Activated CD8-positive, alpha-beta memory T cell treated with anti-CD3 and anti-CD28 coated beads, Interleukin-2, amount 50 U/mL, for 4 hours (primary cell): ENCODE data around the gene FIZ1.

ENCODE experiments used
- DNase-seq: peaks from one replicate; pipeline ENCODE4 v3.0.0-alpha.2; 2020

FIZ1 gene, protein sequence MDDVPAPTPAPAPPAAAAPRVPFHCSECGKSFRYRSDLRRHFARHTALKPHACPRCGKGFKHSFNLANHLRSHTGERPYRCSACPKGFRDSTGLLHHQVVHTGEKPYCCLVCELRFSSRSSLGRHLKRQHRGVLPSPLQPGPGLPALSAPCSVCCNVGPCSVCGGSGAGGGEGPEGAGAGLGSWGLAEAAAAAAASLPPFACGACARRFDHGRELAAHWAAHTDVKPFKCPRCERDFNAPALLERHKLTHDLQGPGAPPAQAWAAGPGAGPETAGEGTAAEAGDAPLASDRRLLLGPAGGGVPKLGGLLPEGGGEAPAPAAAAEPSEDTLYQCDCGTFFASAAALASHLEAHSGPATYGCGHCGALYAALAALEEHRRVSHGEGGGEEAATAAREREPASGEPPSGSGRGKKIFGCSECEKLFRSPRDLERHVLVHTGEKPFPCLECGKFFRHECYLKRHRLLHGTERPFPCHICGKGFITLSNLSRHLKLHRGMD

DNA sequence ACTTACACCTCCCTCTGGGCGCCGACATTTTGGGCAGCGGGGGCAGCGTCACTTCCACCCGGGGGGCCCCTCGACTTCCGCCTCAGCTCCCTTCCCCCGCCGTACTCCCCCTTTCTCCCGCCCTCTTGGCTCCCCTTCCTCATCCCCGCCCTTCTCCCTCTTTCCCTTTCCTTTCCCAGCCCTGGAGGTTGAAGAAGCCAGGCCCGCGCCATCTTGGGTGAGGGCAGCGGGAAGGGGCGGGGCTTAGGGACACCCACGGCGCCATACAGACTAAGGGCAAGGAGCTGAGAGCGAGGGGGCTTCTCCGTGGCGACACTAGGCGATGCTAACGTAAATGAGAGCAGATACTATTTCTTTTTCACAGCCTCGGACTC lies at the start of gene FIZ1:
TSS of gene FIZ1 (minus strand) at position 50 of the 374 bp plus-strand sequence. CDS start 1,652 bp downstream, outside the sequence.
- DNase-seq = peak; percentile 96

DNA sequence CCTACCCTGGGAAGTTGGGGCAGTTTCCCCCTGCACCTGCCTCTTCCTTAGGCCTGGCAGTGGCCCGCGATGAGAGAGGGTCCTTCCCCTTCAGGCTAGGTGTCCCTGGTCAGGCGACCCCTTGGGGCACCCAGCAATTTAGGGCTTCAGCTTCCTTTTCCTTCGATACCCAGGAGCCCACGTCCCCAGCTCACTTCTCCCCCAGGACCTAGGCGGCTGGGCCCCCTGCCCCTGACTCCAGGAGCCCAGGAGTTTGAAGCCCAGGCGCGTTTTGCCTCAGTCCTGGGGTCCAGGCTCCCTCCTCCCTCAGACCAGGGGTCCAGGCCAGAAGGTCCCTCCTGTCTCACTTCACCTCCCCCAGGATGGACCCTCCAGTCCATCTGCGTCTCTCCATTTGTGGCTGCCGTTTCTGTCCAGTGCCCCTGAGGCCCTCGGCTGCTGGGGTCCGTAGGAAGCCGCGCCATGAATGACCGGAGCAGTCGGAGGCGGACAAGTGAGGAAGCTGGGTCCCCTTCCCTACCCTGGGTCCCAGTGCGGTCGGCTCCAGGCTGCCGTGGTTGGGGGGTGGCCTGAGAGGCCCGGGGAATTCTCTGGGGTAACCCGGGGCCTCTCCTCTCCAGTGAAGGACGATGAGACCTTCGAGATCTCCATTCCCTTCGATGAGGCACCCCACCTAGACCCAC lies 49.4 kb upstream of the FIZ1 start:
- no peak for DNase-seq

DNA sequence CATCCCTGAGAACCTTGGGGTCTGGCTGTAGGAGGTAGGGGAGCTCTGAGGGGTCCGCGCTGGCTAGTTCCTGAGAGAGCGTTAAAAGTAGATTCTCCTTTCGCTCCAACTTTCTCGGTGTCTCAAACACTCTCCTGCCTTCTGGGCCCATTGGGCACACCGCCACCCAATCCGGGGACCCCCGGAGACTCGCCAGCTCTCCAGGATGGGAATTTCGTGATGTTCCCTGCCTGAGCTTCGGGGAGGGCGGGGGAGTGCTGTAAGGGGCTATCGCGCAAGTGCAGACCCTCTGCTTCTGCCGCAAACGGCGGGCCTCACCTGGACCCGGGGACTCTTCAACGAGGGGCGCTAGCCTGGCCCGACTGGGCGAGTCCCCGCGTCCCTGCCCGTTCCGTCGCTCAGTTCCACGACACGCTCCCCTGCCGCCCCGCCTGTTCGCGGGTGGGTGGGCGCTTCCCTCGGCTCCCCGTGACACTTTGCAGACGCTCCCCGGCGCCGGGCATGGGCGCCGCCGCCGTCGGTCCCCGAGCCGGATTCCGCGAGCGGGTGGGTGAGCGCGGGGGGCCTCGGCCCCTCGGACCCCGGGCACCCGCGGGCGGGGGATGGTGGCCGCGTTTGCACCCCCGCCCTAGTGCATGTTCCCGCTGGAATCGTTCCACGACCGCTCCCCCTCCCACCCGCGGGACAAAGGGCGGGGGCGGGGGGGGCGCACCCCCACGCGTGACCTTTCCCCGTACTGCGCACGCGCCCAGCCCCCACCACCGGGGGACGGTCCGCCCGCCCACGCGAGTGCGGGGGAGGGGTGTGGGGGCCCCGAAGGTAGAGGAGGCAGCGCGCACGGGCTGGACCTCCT lies 48.6 kb upstream of the FIZ1 start, which contains the start of gene CCDC106:
TSS of gene CCDC106 (plus strand) at position 481 of the 853 bp plus-strand sequence. CDS start 835 bp downstream, outside the sequence.
- DNase-seq = peak; percentile 73

DNA sequence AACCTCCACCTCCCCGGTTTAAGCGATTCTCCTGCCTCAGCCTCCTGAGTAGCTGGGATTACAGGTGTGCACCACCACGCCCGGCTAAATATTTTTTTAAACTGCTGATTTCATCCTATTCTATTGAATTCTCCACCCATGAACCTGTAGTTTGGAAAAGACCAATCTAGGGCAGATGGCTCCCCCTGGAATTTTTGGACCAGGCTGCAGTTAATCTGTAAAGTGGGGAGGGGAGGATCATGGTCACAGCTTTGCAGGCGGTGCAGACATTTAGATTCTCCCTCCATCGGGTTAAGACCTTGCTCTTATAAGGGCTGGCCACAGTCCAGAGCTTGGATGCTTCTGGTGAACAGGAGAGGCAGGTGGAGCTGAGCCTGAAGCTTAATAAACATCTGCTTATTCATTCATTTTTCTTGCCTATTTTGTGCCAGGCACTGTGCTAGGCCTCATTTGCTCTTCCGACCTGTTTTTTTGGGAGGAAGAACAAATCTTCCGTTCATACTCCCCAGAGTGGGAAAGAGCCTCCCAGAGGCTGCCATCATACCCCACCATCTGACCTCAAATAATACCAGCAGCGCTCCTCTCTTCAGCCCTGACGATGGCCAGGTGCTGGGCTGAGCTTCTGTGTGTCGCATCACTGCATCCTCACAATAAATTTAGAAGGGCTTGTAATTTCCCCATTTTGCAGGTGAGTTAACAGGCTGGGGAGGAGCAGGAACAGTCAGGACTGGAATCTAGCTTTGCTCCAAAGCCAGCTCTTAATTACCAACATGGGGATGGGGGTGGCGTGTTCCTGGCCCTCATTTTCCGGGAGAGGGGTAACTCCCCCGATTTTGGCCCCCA lies 47.8 kb upstream of the FIZ1 start:
- DNase-seq = no peak

GRCh38 chr19:55645512-55645881 lies 46.2 kb upstream of the FIZ1 start:
- DNase-seq = no peak

DNA sequence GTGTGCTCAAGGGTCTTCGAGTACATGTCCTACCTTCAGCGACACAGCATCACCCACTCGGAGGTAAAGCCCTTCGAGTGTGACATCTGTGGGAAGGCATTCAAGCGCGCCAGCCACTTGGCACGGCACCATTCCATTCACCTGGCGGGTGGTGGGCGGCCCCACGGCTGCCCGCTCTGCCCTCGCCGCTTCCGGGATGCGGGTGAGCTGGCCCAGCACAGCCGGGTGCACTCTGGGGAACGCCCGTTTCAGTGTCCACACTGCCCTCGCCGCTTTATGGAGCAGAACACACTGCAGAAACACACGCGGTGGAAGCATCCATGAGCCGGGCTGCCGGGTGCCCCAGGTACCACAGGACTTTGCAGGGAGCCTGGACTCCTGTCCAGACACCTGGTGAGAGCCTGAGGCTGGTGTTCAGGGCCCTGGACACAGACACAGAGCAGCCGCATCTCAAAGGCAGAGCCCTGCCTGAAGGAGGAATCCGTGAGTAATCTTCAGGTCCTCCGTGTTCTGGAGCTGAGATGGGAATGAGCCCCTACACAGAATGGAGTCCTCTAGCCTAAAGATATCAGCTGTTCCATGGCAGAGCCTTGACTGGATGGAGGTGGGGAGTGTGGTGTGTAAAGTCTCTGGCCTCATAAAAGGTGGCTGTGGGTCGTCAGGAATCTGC lies 45.7 kb upstream of the FIZ1 start:
- DNase-seq = no peak

DNA sequence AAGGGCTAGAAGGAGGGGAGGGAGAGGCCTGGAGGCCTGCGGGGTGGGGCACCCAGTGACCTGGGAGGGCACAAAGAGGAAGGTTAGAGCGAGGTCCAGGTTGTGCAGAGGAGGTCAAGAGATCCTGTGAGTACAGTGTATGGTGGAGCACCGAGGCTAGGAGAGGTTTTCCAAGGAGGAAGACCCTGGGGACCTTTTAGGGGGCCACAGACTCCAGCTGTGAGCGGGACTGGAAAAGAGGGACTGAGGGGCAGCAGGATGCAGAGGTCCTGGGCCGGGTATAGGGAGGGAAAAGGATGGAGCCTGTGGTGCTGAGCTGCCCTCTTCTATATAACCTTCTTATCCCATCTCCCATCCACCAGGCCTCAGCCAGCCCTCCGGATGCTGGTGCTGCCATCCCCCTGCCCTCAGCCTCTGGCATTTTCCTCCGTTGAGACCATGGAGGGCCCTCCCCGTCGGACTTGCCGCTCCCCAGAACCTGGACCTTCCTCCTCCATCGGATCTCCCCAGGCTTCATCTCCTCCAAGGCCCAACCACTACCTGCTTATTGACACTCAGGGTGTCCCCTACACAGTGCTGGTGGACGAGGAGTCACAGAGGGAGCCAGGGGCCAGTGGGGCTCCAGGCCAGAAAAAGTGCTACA lies 45.0 kb upstream of the FIZ1 start:
- DNase-seq = no peak

DNA sequence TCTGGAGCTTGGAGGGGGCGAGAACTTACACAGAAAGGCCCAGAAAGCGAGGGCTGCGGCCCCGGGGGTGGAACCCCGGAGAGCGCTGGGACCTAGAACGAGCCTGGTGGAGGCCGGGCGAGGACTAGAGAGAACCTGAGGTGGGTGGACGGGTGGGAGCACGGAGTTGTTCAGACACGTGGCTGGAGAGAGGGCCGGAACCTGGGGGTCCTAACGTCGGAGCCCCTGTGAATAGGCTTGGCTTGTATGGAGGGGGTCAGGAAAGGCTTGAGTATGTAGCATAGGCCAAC lies 44.5 kb upstream of the FIZ1 start:
- DNase-seq = no peak

- peak; percentile 81 for DNase-seq
Measured at GRCh38 chr19:55643003-55643886, 43.9 kb upstream of the FIZ1 start, which contains the start of gene ZNF581. Gene ZNF581, plus strand, starts transcription at chr19:55643649. Its CDS starts 923 bp downstream, at chr19:55644572.

GRCh38 chr19:55642153-55643002 lies 43.1 kb upstream of the FIZ1 start:
- DNase-seq = peak; percentile 43

- peak; percentile 34 for DNase-seq
Measured at GRCh38 chr19:55641426-55642152, 42.3 kb upstream of the FIZ1 start.

DNA sequence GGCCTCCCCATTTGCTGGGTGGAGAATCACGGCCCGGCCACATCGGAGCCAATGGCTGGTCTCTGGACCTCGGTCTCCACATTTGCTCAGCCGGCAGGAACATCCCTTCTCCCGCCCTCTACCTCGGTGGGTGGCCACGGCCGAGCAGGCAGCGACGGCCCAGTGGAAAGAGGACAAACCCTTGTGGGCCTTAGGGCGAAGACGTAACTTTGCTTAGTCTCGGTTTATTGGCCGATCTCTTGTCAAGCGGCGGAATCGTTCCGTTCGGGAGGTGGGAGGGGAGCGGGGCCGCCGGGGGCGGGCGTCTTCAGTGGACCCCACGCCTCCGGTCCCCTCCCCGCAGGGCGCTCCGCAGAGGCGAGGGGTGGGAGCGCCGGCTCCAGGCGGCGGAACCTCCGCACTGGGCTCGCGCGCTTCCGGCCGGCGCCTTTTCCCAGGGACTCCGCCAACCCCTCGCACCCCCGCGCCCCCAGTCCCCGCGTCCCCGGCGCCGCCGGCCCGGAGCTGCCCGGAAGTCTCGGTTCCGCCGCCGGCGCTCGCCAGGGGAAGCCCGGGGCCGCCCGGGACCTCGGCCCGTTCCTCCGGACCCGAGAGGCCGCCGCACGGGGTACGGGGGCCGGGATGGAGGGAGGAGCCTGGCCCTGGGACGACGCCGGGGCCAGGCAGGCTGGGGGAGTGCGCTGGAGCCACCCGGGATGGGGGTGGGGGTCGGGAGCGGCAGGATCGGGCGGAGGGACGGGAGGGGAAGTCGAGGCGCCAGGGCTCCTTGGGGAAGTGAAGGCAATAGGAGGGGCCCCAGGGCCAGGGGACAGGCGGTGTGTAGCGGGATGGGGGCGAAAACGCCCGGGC lies 41.5 kb upstream of the FIZ1 start, which contains the start of gene ZNF580:
TSS of gene ZNF580 (plus strand) at position 426 of the 849 bp plus-strand sequence. CDS start 1,507 bp downstream, outside the sequence.
- peak; percentile 65 for DNase-seq

DNA sequence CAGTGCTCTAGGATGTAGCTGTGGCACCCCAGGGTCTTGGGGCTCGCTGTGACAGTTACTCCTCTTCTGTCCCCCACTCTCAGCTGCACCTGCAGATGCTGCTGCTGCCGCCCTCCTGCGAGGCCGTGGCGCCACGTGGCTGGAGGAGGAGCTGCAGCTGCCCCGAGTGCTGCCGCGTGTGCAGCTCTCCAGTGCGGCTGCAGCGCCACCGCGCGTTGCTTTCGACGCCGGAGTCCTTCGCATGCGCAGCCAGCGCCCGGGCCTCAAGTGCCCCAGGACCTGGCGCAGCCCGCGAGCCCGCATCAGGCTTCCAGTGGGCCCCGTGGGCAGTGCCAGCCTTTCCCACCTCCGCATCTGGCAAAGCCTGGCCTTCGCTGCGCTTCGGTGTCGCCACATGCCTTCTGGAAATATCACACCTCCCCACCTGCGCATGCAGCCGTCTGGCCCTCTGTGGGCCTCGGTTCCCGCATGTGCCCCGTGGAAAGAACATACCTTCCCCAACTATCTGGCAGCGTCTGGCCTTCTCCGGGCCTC lies 40.8 kb upstream of the FIZ1 start:
- DNase-seq = peak; percentile 76

DNA sequence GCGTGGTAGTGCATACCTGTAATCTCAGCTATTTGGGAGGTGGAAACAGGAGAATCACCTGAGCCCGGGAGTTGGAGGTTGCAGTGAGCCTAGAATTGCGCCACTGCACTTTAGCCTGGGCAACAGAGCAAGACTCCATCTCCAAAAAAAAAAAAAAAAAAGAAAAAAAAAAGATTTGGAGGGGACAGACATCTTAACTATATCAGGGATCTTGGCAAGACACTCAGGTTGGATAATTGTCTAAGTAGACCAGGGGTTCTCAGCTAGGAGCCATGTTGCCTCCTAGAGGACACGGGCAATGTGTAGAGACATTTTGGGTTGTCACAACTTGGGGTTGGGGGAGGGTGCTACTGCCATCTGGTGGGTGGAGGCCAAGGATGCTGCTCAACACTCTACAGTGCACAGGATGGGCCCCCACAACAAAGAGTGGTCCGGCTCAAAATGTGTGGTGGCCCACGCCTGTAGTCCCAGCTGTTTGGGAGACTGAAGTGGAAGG lies 39.6 kb upstream of the FIZ1 start:
- peak; percentile 62 for DNase-seq

GRCh38 chr19:55637534-55637933 lies 38.2 kb upstream of the FIZ1 start:
- DNase-seq = no peak

- DNase-seq = no peak
Measured at GRCh38 chr19:55636723-55637122, 37.4 kb upstream of the FIZ1 start.
